ENCODE data around the gene ASIC3. TPM values are rescaled to one million over a fixed set of nuclear protein-coding genes. Genes with fewer than 3 reads are reported as not detected.
A peak's percentile ranks its signal among the peaks of the same experiment; 100 is the strongest.

ASIC3 gene
- total RNA-seq, 1 experiment from 2014 or later = 13.6 TPM

DNA sequence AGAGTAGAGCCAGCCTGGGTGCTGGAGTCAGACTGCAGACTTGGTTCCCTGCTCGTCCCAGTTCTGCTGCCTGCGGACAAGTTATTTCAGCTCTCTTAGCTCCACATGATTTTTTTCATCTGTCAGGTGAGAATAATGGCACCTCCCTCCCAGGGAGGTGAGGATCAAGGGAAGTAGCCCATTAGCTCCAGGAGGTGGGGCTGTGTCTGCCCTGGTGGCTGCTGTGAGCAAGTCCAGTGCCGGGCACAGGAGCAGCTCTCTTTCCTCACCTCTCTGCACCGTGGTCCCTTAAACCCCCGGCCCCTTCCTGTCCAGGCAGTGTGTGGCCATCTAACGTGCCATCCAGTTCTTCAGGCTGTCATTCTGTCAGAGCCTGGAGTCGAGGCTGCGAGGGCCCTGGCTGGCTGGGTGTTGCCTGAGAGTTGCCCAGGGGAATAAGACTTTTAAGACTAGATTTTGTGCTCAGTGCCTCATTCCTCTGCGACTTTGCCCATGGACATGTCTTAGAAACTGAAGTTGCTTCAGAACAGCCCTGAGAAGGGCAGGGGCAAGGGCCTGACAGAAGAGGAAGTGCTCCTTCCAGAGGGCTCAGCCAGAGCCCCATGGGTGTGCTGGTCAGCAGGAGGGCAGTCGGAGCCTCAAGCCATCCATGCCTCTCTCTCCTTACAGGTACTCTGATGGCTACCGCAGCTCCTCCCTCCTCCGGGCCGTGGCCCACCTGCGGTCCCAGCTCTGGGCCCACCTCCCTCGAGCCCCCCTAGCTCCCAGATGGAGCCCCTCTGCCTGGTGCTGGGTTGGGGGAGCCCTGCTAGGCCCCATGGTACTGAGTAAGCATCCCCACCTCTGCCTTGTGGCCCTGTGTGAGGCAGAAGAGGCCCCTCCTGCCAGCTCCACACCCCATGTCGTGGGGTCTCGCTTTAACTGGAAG lies 15.1 kb upstream of the ASIC3 start:
- Mint-ChIP-seq H3K4me1 (ENCODE audit: low read depth, unreplicated experiment) (peaks cover 16% of the 10 kb centered on the region), H3K36me3 (ENCODE audit: insufficient read depth, unreplicated experiment) (peaks cover 13% of the 10 kb centered on the region), H3K27me3 (ENCODE audit: unreplicated experiment) (no peaks in the 10 kb centered on the region), H3K4me3 (ENCODE audit: low read depth, unreplicated experiment) (no peak overlapping the region), H3K27ac (ENCODE audit: unreplicated experiment) (no peak overlapping the region), H3K9me3 (ENCODE audit: low read depth, unreplicated experiment) (no peaks in the 10 kb centered on the region)
- no TSS peak for BruUV-seq (replicated peaks)
- no peak for DNase-seq
- intact Hi-C loops (cut with micrococcal nuclease; ENCODE audit: unreplicated experiment) = no loop called here
- CTCF ChIA-PET = no interaction called here
- TF ChIP-seq, protein P1, sequence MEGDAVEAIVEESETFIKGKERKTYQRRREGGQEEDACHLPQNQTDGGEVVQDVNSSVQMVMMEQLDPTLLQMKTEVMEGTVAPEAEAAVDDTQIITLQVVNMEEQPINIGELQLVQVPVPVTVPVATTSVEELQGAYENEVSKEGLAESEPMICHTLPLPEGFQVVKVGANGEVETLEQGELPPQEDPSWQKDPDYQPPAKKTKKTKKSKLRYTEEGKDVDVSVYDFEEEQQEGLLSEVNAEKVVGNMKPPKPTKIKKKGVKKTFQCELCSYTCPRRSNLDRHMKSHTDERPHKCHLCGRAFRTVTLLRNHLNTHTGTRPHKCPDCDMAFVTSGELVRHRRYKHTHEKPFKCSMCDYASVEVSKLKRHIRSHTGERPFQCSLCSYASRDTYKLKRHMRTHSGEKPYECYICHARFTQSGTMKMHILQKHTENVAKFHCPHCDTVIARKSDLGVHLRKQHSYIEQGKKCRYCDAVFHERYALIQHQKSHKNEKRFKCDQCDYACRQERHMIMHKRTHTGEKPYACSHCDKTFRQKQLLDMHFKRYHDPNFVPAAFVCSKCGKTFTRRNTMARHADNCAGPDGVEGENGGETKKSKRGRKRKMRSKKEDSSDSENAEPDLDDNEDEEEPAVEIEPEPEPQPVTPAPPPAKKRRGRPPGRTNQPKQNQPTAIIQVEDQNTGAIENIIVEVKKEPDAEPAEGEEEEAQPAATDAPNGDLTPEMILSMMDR (IDR thresholded peaks at IDR 0.05; ENCODE audit: unreplicated experiment) = peak; percentile 14

DNA sequence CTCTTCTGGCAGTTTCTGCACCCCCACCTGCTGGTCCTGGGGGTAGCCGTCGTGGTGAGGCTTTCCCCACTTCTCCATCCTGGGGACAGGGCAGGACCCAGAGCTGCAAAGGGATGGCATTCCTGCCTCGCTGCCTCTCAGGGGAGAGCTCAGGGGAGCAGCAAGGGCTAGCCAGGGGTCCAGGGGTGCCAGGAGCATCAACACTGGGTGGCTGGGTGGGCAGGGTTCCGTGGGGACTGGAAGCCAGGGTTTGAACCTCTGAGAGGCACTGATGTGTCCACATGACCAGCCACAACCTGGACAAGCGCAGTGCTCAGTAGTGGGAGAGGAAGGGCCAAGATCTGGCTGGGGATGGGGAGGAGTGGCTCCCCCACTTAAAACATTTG lies 14.5 kb upstream of the ASIC3 start:
- BruUV-seq (replicated peaks) = no TSS peak
- Mint-ChIP-seq H3K4me3 (ENCODE audit: low read depth, unreplicated experiment) (no peak overlapping the region), H3K9me3 (ENCODE audit: low read depth, unreplicated experiment) (no peaks in the 10 kb centered on the region), H3K27ac (ENCODE audit: unreplicated experiment) (no peak overlapping the region), H3K36me3 (ENCODE audit: insufficient read depth, unreplicated experiment) (peaks cover 7% of the 10 kb centered on the region), H3K27me3 (ENCODE audit: unreplicated experiment) (no peaks in the 10 kb centered on the region), H3K4me1 (ENCODE audit: low read depth, unreplicated experiment) (peaks cover 14% of the 10 kb centered on the region)
- CTCF ChIA-PET = no interaction called here
- no peak for DNase-seq
- intact Hi-C loops (cut with micrococcal nuclease; ENCODE audit: unreplicated experiment) = no loop called here
- TF ChIP-seq, protein P1 (IDR thresholded peaks at IDR 0.05; ENCODE audit: unreplicated experiment) = no peak

DNA sequence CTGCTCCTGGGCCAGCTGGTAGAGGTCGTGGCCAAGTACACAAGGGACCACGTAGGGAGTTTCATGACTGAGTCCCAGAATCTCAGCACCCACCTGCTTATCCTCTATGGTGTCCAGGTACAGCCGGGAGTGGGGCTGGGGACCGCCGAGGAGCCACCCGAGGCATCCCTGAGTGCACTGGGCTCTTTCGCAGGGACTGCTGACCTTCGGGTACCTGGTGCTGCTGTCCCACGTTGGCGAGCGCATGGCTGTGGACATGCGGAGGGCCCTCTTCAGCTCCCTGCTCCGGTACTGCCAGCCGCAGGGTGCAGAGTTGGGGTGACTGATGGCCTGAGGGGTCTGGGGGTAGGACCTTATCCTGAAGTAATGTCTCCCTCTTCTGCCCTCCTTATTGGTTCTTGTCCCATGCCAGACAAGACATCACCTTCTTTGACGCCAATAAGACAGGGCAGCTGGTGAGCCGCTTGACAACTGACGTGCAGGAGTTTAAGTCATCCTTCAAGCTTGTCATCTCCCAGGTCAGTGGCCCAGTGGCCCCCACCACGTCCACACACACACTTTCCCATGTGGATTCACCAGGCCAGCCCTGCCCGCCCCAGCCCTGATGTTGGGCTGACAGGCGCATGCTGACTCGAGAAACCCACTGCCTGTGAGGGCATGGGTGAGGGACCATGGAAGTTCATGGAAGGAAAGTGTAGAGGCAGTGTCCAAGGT lies 13.9 kb upstream of the ASIC3 start:
- DNase-seq = no peak
- no peak overlapping the region for H3K27ac Mint-ChIP-seq (ENCODE audit: unreplicated experiment)
- H3K4me3 Mint-ChIP-seq (ENCODE audit: low read depth, unreplicated experiment) = no peak overlapping the region
- CTCF ChIA-PET = no interaction called here
- no peaks in the 10 kb centered on the region for H3K27me3 Mint-ChIP-seq (ENCODE audit: unreplicated experiment)
- H3K9me3 Mint-ChIP-seq (ENCODE audit: low read depth, unreplicated experiment) = no peaks in the 10 kb centered on the region
- BruUV-seq (replicated peaks) = no TSS peak
- TF ChIP-seq, protein P1 (IDR thresholded peaks at IDR 0.05; ENCODE audit: unreplicated experiment) = no peak
- H3K36me3 Mint-ChIP-seq (ENCODE audit: insufficient read depth, unreplicated experiment) = peaks cover 9% of the 10 kb centered on the region
- intact Hi-C loops (cut with micrococcal nuclease; ENCODE audit: unreplicated experiment) = no loop called here
- peaks cover 14% of the 10 kb centered on the region for H3K4me1 Mint-ChIP-seq (ENCODE audit: low read depth, unreplicated experiment)

DNA sequence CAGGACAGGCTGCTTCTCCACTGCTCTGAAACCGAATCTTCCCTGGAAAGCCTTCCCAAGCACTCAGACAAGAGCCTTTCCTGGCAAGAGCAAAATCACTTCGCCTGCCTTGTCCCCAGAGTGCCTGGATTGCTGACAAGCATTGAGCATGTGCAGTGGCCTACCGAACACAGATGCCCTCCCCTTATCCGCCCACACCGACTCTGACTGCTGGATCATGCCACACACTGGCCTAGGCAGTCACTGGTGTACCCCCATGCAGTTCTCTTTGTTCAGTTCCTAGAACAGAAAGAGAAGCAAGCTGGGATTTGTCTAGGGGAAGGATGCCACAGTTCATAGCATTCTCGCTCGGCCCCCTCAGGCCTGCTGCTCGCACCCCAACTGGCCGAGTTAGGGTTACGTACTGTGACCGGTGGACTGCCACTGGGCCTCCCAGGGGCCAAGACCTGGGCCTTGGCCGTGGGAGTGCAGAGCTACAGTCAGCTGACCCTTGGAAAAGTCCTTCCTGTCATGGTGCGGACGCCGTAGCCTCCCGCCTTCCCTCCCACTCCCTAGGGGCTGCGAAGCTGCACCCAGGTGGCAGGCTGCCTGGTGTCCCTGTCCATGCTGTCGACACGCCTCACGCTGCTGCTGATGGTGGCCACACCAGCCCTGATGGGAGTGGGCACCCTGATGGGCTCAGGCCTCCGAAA lies 13.2 kb upstream of the ASIC3 start:
- no peaks in the 10 kb centered on the region for H3K27me3 Mint-ChIP-seq (ENCODE audit: unreplicated experiment)
- H3K4me3 Mint-ChIP-seq (ENCODE audit: low read depth, unreplicated experiment) = no peak overlapping the region
- H3K36me3 Mint-ChIP-seq (ENCODE audit: insufficient read depth, unreplicated experiment) = peaks cover 16% of the 10 kb centered on the region
- H3K27ac Mint-ChIP-seq (ENCODE audit: unreplicated experiment) = no peak overlapping the region
- no TSS peak for BruUV-seq (replicated peaks)
- intact Hi-C loops (cut with micrococcal nuclease; ENCODE audit: unreplicated experiment) = no loop called here
- DNase-seq = no peak
- peaks cover 17% of the 10 kb centered on the region for H3K4me1 Mint-ChIP-seq (ENCODE audit: low read depth, unreplicated experiment)
- TF ChIP-seq, protein P1 (IDR thresholded peaks at IDR 0.05; ENCODE audit: unreplicated experiment) = no peak
- no peaks in the 10 kb centered on the region for H3K9me3 Mint-ChIP-seq (ENCODE audit: low read depth, unreplicated experiment)
- CTCF ChIA-PET = no interaction called here
